Bronchial smooth muscle cell (primary cell): ENCODE data around the gene AMIGO2. TPM values are rescaled to one million over a fixed set of nuclear protein-coding genes. Genes with fewer than 3 reads are reported as not detected.

ENCODE experiments used
- total RNA-seq: library from RNA; depleted of rRNA; stranded (reverse); fragments of >200 nt; gene quantifications from 2 replicates; pipeline ENCODE4 v1.2.1, GENCODE V29; 2014

AMIGO2 gene
- total RNA-seq: 0.32 and 0.60 TPM in 2 replicates

DNA sequence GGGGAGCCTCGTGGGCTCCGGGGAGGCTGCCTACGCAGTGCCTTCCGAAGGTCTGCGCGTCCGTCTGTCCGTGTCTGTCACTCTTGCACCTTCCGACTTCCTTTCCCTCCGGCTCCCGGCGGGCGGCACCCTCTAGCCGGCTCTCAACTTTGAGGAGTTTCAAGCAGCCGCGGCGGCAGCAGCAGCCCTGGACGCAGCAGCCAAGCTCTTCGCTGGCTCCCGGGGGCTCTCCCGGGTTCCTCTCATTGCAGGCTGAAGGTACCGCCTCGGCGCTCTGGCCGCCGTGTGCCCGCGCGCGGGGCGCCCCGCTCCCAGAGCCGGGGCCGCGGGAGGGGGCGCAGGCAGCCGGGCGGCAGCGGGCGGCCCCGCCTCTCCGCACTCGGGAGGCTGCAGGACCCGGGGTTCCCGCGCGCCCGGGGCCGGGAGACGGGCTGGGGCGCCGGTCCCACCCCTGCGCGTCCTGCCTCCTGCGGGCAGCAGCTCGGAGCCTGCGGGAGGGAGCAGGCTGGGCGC is at the start of gene AMIGO2, which contains the start of gene PCED1B:
Gene AMIGO2, minus strand, starts transcription at position 492 of the 513 bp plus-strand sequence. CDS start 957 bp downstream, outside the sequence.
Gene PCED1B, plus strand, starts transcription at position 154 of the 513 bp plus-strand sequence. CDS start 155,443 bp downstream, outside the sequence.

Other genes with a start within 250 kb of the AMIGO2 start
- under 0.01 TPM in 1 of 2 replicates, not detected in the other for gene PCED1B, start 338 bp downstream of the AMIGO2 start, total RNA-seq